WTC11 (cell line): ENCODE results near the gene GAB2. TPM values are rescaled to one million over a fixed set of nuclear protein-coding genes. Genes with fewer than 3 reads are reported as not detected.

Experiments
- ATAC-seq: fragments of 200-7000 bp; cut with Tn5 transposase; 2 replicates; pipeline ENCODE4 v1.10.0; 2021; ENCODE audit warnings: mild to moderate bottlenecking, moderate library complexity
- CTCF ChIA-PET: fragments of 300-600 bp; sonication (Branson Sonifier 250); formaldehyde crosslinking; loops from one replicate; lab custom pipeline; 2021; ENCODE audit warnings: antibody characterized with exemption; lab: Charles Lee
- POLR2A ChIA-PET: fragments of 350-600 bp; sonication (Branson Sonifier 250); formaldehyde crosslinking; loops from one replicate; lab custom pipeline; 2021; ENCODE audit warnings: antibody characterized with exemption; lab: Charles Lee
- DNase-seq: peaks from one replicate; pipeline ENCODE4 v3.0.0; 2021; ENCODE audit warnings: low spot score
- H3K27ac Mint-ChIP-seq: 2 replicates; pipeline ENCODE4 v1.8.0; 2021; ENCODE audit warnings: mixed read lengths
- H3K27me3 Mint-ChIP-seq: 2 replicates; pipeline ENCODE4 v1.8.0; 2021; ENCODE audit warnings: low read depth, mild to moderate bottlenecking, moderate library complexity, mixed read lengths
- H3K36me3 Mint-ChIP-seq: 2 replicates; pipeline ENCODE4 v1.8.0; 2021; ENCODE audit warnings: mixed read lengths
- H3K4me1 Mint-ChIP-seq: 2 replicates; pipeline ENCODE4 v1.8.0; 2022; ENCODE audit warnings: mixed read lengths
- H3K4me3 Mint-ChIP-seq: 2 replicates; pipeline ENCODE4 v1.8.0; 2021; ENCODE audit warnings: mild to moderate bottlenecking, moderate library complexity, mixed read lengths
- H3K9me3 Mint-ChIP-seq: 2 replicates; pipeline ENCODE4 v1.8.0; 2021; ENCODE audit warnings: mixed read lengths
- CBFB ChIP-seq: sonication (generic); formaldehyde crosslinking; IDR thresholded peaks from 2 replicates; pipeline ENCODE4 v1.8.1; 2022; ENCODE audit warnings: mild to moderate bottlenecking, low read depth, missing genetic modification reagents
- CDX4 ChIP-seq: fragments of 250-450 bp; sonication (Bioruptor Pico); IDR thresholded peaks from 2 replicates; pipeline ENCODE4 v1.9.0; 2021; ENCODE audit warnings: moderate library complexity, mild to moderate bottlenecking, inconsistent platforms, borderline replicate concordance
- CREM ChIP-seq: sonication (generic); formaldehyde crosslinking; IDR thresholded peaks from 2 replicates; pipeline ENCODE4 v1.8.1; 2022; ENCODE audit warnings: mild to moderate bottlenecking, missing genetic modification reagents, moderate library complexity
- CTCF ChIP-seq: fragments of 200-600 bp; IDR thresholded peaks from 2 replicates; pipeline ENCODE4 v1.8.0; 2022; ENCODE audit warnings: antibody characterized with exemption
- E2F1 ChIP-seq: sonication (generic); formaldehyde crosslinking; IDR thresholded peaks from 2 replicates; pipeline ENCODE4 v1.8.0; 2022; ENCODE audit warnings: mild to moderate bottlenecking, missing genetic modification reagents
- E2F4 ChIP-seq: sonication (generic); formaldehyde crosslinking; IDR thresholded peaks from 2 replicates; pipeline ENCODE4 v1.8.1; 2022; ENCODE audit warnings: low read depth, mild to moderate bottlenecking, moderate library complexity, missing genetic modification reagents, borderline replicate concordance
- ESRRA ChIP-seq: sonication (generic); formaldehyde crosslinking; IDR thresholded peaks from 2 replicates; pipeline ENCODE4 v1.8.1; 2022; ENCODE audit warnings: mild to moderate bottlenecking, missing genetic modification reagents, borderline replicate concordance
- GABPB1 ChIP-seq: sonication (generic); formaldehyde crosslinking; IDR thresholded peaks from 2 replicates; pipeline ENCODE4 v1.8.1; 2023; ENCODE audit warnings: mild to moderate bottlenecking, missing genetic modification reagents
- GRHL2 ChIP-seq: fragments of 250-450 bp; sonication (Bioruptor Pico); IDR thresholded peaks from 2 replicates; pipeline ENCODE4 v1.8.0; 2022; ENCODE audit warnings: mild to moderate bottlenecking, moderate library complexity; ENCODE audit not compliant: insufficient replicate concordance, severe bottlenecking
- GTF2I ChIP-seq: fragments of 250-450 bp; sonication (Bioruptor Pico); conservative IDR thresholded peaks from 2 replicates; pipeline ENCODE4 v1.4.0; 2021; ENCODE audit warnings: mild to moderate bottlenecking
- JAZF1 ChIP-seq: fragments of 250-450 bp; sonication (Bioruptor Pico); IDR thresholded peaks from 2 replicates; pipeline ENCODE4 v1.9.0; 2021; ENCODE audit warnings: moderate library complexity, mild to moderate bottlenecking, inconsistent platforms
- MXD4 ChIP-seq: fragments of 250-450 bp; sonication (Bioruptor Pico); IDR thresholded peaks from 2 replicates; pipeline ENCODE4 v1.8.0; 2021; ENCODE audit warnings: mild to moderate bottlenecking, moderate library complexity, borderline replicate concordance
- NFE2L1 ChIP-seq: sonication (generic); formaldehyde crosslinking; IDR thresholded peaks from 2 replicates; pipeline ENCODE4 v1.8.1; 2023; ENCODE audit warnings: missing genetic modification reagents
- NFYB ChIP-seq: sonication (generic); formaldehyde crosslinking; conservative IDR thresholded peaks from 2 replicates; pipeline ENCODE4 v1.8.0; 2022; ENCODE audit warnings: low read depth, missing genetic modification reagents
- RELA ChIP-seq: sonication (generic); formaldehyde crosslinking; IDR thresholded peaks from 2 replicates; pipeline ENCODE4 v1.8.1; 2022; ENCODE audit warnings: missing genetic modification reagents, mild to moderate bottlenecking, borderline replicate concordance
- SP1 ChIP-seq: sonication (generic); formaldehyde crosslinking; conservative IDR thresholded peaks from 2 replicates; pipeline ENCODE4 v1.8.1; 2022; ENCODE audit warnings: missing genetic modification reagents
- USF1 ChIP-seq: sonication (generic); formaldehyde crosslinking; IDR thresholded peaks from 2 replicates; pipeline ENCODE4 v1.8.0; 2022; ENCODE audit warnings: mild to moderate bottlenecking, missing genetic modification reagents
- ZBTB43 ChIP-seq: sonication (generic); formaldehyde crosslinking; IDR thresholded peaks from 2 replicates; pipeline ENCODE4 v1.8.1; 2023; ENCODE audit warnings: mild to moderate bottlenecking, missing genetic modification reagents
- ZNF281 ChIP-seq: sonication (generic); formaldehyde crosslinking; IDR thresholded peaks from 2 replicates; pipeline ENCODE4 v1.8.0; 2023; ENCODE audit warnings: mild to moderate bottlenecking, missing genetic modification reagents
- ZNF423 ChIP-seq: fragments of 250-450 bp; sonication (Bioruptor Pico); IDR thresholded peaks from 2 replicates; pipeline ENCODE4 v2.1.2; 2022; ENCODE audit warnings: mild to moderate bottlenecking, moderate library complexity
- ZNF532 ChIP-seq: fragments of 250-450 bp; sonication (Bioruptor Pico); IDR thresholded peaks from 2 replicates; pipeline ENCODE4 v1.9.0; 2021; ENCODE audit warnings: mild to moderate bottlenecking, borderline replicate concordance
- total RNA-seq: library from RNA; stranded (reverse); gene quantifications from 3 replicates; pipeline ENCODE4 v1.2.3, GENCODE V29; 2021

The GAB2 gene
- total RNA-seq, 1 experiment from 2014 or later: 10.6 TPM

GRCh38 chr11:78199653-78200015 lies 218.0 kb downstream of the GAB2 start:
- TF ChIP-seq CTCF (no peak), GTF2I (CRISPR knock-in tag) (no peak), USF1 (CRISPR knock-in tag) (no peak), CDX4 (CRISPR knock-in tag) (no peak), JAZF1 (CRISPR knock-in tag) (no peak), GRHL2 (CRISPR knock-in tag) (no peak), GABPB1 (no peak), MXD4 (CRISPR knock-in tag) (no peak), SP1 (CRISPR knock-in tag) (no peak), ZNF281 (CRISPR knock-in tag) (no peak), RELA (no peak), NFE2L1 (CRISPR knock-in tag) (no peak)
- POLR2A ChIA-PET: no interaction called here
- H3K4me1 Mint-ChIP-seq: peaks cover 5% of the 10 kb centered on the region
- CTCF ChIA-PET: no interaction called here
- DNase-seq (no peak), ATAC-seq (no peak)
- no peaks in the 10 kb centered on the region for H3K9me3 Mint-ChIP-seq
- H3K4me3 Mint-ChIP-seq: no peak overlapping the region
- no peaks in the 10 kb centered on the region for H3K27me3 Mint-ChIP-seq
- no peak overlapping the region for H3K27ac Mint-ChIP-seq
- peaks cover 3% of the 10 kb centered on the region; the same call in 1 of the 2 replicates for H3K36me3 Mint-ChIP-seq

- H3K9me3 Mint-ChIP-seq: no peaks in the 10 kb centered on the region
- peaks cover 3% of the 10 kb centered on the region; the same call in 1 of the 2 replicates for H3K36me3 Mint-ChIP-seq
- CTCF ChIA-PET: no interaction called here
- no peak for TF ChIP-seq ZNF532 (CRISPR knock-in tag)
- TF ChIP-seq GRHL2 (CRISPR knock-in tag): no peak
- TF ChIP-seq ESRRA: no peak
- TF ChIP-seq ZNF423 (CRISPR knock-in tag): no peak
- no peak for TF ChIP-seq GTF2I (CRISPR knock-in tag)
- TF ChIP-seq CREM (CRISPR knock-in tag): no peak
- no peak for TF ChIP-seq ZBTB43
- no peak for TF ChIP-seq JAZF1 (CRISPR knock-in tag)
- TF ChIP-seq CBFB (CRISPR knock-in tag): no peak
- TF ChIP-seq E2F1 (CRISPR knock-in tag): no peak
- no peak for TF ChIP-seq NFYB (CRISPR knock-in tag)
- no peak for TF ChIP-seq E2F4 (CRISPR knock-in tag)
These were observed 218.5 kb downstream of the GAB2 start for GRCh38 chr11:78199015-78199652.

More at GRCh38 chr11:78199015-78199652, 218.5 kb downstream of the GAB2 start:
- ATAC-seq (no peak), DNase-seq (no peak)
- H3K27me3 Mint-ChIP-seq: no peaks in the 10 kb centered on the region
- H3K27ac Mint-ChIP-seq: no peak overlapping the region
- peaks cover 5% of the 10 kb centered on the region for H3K4me1 Mint-ChIP-seq
- H3K4me3 Mint-ChIP-seq: no peak overlapping the region
- POLR2A ChIA-PET: no interaction called here
